OCI-LY1 (cell line): ENCODE measurements around the gene DMAC2L.

Experiments
- H2AFZ ChIP-seq: fragments of 200-600 bp; sonication (generic), shearing (Covaris generic); 2 replicates; pipeline ENCODE4 v1.6.0; 2014; ENCODE audit warnings: antibody characterized with exemption, mild to moderate bottlenecking, low read length
- H3F3A ChIP-seq: fragments of 200-600 bp; sonication (generic), shearing (Covaris generic); 2 replicates; pipeline ENCODE4 v1.6.0; 2014; ENCODE audit warnings: mild to moderate bottlenecking, antibody characterized with exemption, low read length, moderate library complexity; ENCODE audit not compliant: insufficient read depth
- H3K27ac ChIP-seq: fragments of 200-600 bp; sonication (generic); 2 replicates; pipeline ENCODE4 v1.5.1; 2014; ENCODE audit warnings: low read length, mixed run types, mild to moderate bottlenecking, low read depth; ENCODE audit not compliant: poor library complexity, severe bottlenecking
- H3K27me3 ChIP-seq: fragments of 200-600 bp; sonication (generic); 2 replicates; pipeline ENCODE4 v1.6.0; 2014; ENCODE audit warnings: antibody characterized with exemption, mild to moderate bottlenecking, low read length, moderate library complexity; ENCODE audit not compliant: insufficient read depth
- H3K36me3 ChIP-seq: fragments of 200-600 bp; sonication (generic); 2 replicates; pipeline ENCODE4 v1.6.1; 2014; ENCODE audit warnings: mild to moderate bottlenecking, antibody characterized with exemption, low read length, moderate library complexity, mixed read lengths; ENCODE audit not compliant: insufficient read depth
- H3K4me1 ChIP-seq: fragments of 200-600 bp; sonication (generic); 2 replicates; pipeline ENCODE4 v1.5.1; 2014; ENCODE audit warnings: mild to moderate bottlenecking, low read length, moderate library complexity; ENCODE audit not compliant: insufficient read depth, severe bottlenecking
- H3K4me2 ChIP-seq: fragments of 200-600 bp; sonication (generic), shearing (Covaris generic); 2 replicates; pipeline ENCODE4 v1.6.1; 2014; ENCODE audit warnings: low read length
- H3K4me3 ChIP-seq: fragments of 200-600 bp; sonication (generic); 2 replicates; pipeline ENCODE4 v1.5.1; 2014; ENCODE audit warnings: low read length, low read depth, mild to moderate bottlenecking, mixed read lengths; ENCODE audit not compliant: poor library complexity, severe bottlenecking
- H3K79me2 ChIP-seq: fragments of 200-600 bp; shearing (Covaris generic); 2 replicates; pipeline ENCODE4 v1.6.1; 2016; ENCODE audit warnings: mixed run types, low read length, mixed read lengths; ENCODE audit not compliant: insufficient read depth
- H3K9ac ChIP-seq: fragments of 200-600 bp; sonication (generic), shearing (Covaris generic); 2 replicates; pipeline ENCODE4 v1.6.1; 2014; ENCODE audit warnings: mild to moderate bottlenecking, low read length, mixed read lengths
- H3K9me2 ChIP-seq: fragments of 200-600 bp; sonication (generic), shearing (Covaris generic); 2 replicates; pipeline ENCODE4 v1.6.1; 2014; ENCODE audit warnings: low read depth, mild to moderate bottlenecking, low read length, mixed read lengths
- H3K9me3 ChIP-seq: fragments of 200-600 bp; shearing (Covaris generic); 2 replicates; pipeline ENCODE4 v1.6.1; 2014; ENCODE audit warnings: low read length, mixed read lengths
- H4K20me1 ChIP-seq: fragments of 200-600 bp; sonication (generic), shearing (Covaris generic); 2 replicates; pipeline ENCODE4 v1.6.0; 2016; ENCODE audit warnings: mild to moderate bottlenecking, low read length; ENCODE audit not compliant: insufficient read depth
- EZH2 ChIP-seq: fragments of 200-600 bp; sonication (generic), shearing (Covaris generic); IDR thresholded peaks from 2 replicates; pipeline ENCODE4 v1.8.0; 2017; ENCODE audit warnings: borderline replicate concordance, mixed run types, mild to moderate bottlenecking, antibody characterized with exemption, low read length, moderate library complexity, mixed read lengths
- TF ChIP-seq, protein P1 (sequence below): fragments of 200-600 bp; sonication (generic), shearing (Covaris generic); IDR thresholded peaks from 2 replicates; pipeline ENCODE4 v1.5.1; 2017; ENCODE audit warnings: mild to moderate bottlenecking, antibody characterized with exemption, low read length, moderate library complexity, mixed read lengths

The DMAC2L gene

DNA sequence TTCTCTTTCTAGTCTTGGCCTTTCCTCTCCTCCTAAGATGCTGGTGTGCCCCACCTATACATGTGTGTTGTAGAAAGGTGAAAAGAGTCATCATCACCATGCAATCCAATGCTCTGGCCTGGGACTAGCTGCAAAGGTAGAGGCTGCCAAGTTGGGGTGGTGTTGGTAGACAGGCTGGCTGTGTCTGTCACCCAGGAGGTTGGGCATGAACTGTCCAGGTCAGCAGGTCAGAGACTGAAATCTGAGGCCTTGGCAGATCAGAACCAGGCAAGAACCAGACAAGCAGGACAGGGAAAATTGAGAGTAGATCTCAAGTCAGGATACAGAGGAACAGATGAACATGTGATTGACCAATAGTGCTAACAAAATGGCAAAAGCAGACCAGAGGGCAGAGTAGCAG is 26.3 kb upstream of the DMAC2L start:
- Histone ChIP-seq H3K9ac (no peak overlapping the region), H3K36me3 (peaks cover 9% of the 10 kb centered on the region; the same call in 1 of the 2 replicates), H3K9me3 (no peaks in the 10 kb centered on the region), H3K4me2 (no peak overlapping the region), H3K27me3 (no peaks in the 10 kb centered on the region), H2AFZ (no peak overlapping the region), H3F3A (no peaks in the 10 kb centered on the region), H3K4me1 (no peaks in the 10 kb centered on the region), H3K9me2 (no peaks in the 10 kb centered on the region), H3K79me2 (no peaks in the 10 kb centered on the region), H4K20me1 (no peaks in the 10 kb centered on the region), H3K27ac (no peak overlapping the region), H3K4me3 (no peak overlapping the region)
- TF ChIP-seq EZH2 = no peak
- TF ChIP-seq, protein P1, sequence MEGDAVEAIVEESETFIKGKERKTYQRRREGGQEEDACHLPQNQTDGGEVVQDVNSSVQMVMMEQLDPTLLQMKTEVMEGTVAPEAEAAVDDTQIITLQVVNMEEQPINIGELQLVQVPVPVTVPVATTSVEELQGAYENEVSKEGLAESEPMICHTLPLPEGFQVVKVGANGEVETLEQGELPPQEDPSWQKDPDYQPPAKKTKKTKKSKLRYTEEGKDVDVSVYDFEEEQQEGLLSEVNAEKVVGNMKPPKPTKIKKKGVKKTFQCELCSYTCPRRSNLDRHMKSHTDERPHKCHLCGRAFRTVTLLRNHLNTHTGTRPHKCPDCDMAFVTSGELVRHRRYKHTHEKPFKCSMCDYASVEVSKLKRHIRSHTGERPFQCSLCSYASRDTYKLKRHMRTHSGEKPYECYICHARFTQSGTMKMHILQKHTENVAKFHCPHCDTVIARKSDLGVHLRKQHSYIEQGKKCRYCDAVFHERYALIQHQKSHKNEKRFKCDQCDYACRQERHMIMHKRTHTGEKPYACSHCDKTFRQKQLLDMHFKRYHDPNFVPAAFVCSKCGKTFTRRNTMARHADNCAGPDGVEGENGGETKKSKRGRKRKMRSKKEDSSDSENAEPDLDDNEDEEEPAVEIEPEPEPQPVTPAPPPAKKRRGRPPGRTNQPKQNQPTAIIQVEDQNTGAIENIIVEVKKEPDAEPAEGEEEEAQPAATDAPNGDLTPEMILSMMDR = no peak

DNA sequence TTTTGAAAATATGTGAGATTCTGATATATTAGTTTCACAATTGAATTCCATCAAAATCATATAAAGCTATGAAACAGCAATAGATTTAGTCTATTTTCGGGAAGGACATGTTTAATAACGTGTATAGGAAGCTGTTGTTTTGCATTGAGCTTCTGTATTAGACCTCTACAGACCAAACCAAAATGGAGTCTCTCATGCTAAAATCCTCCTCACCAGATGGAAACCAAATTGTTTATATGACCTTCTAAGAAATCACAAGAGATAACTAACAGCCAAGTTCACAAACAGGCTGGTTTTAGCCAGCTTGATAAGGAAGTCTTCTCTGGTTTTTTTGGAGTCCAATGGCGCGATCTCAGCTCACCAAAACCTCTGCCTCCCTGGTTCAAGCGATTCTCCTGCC is 24.0 kb upstream of the DMAC2L start:
- Histone ChIP-seq H3K4me1 (no peaks in the 10 kb centered on the region), H2AFZ (no peak overlapping the region), H3F3A (no peaks in the 10 kb centered on the region), H3K9ac (no peak overlapping the region), H4K20me1 (no peaks in the 10 kb centered on the region), H3K79me2 (no peaks in the 10 kb centered on the region), H3K4me3 (no peak overlapping the region), H3K9me3 (peaks cover 3% of the 10 kb centered on the region; the same call in 1 of the 2 replicates), H3K27me3 (no peaks in the 10 kb centered on the region), H3K9me2 (no peaks in the 10 kb centered on the region), H3K4me2 (no peak overlapping the region), H3K36me3 (peaks cover 20% of the 10 kb centered on the region), H3K27ac (no peak overlapping the region)
- TF ChIP-seq, protein P1 = no peak
- TF ChIP-seq EZH2 = no peak

DNA sequence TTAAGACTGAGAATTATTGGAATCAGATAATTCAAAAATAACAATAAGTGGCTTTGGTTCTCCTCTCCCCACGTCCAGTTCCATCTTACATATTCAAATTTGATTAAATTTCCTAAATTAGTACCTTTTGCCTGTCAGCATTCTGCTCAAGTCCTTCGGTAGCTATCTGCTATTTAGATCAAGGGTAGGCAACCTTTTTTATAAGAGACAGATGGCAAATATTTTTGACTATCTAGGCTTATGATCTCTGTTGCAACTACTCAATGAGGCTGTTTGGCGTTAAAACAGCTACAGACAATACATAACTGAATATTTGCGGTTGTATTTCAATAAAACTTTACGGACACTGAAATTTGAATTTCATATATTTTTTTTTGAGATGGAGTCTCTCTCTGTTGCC is 21.8 kb upstream of the DMAC2L start:
- Histone ChIP-seq H3K9me3 (peaks cover 3% of the 10 kb centered on the region; the same call in 1 of the 2 replicates), H2AFZ (no peak overlapping the region), H3K4me3 (no peak overlapping the region), H3K27me3 (no peaks in the 10 kb centered on the region), H3K4me2 (no peak overlapping the region), H4K20me1 (no peaks in the 10 kb centered on the region), H3K79me2 (no peaks in the 10 kb centered on the region), H3F3A (no peaks in the 10 kb centered on the region), H3K9ac (no peak overlapping the region), H3K27ac (no peak overlapping the region), H3K9me2 (no peaks in the 10 kb centered on the region), H3K4me1 (no peaks in the 10 kb centered on the region), H3K36me3 (peaks cover 28% of the 10 kb centered on the region)
- no peak for TF ChIP-seq EZH2
- TF ChIP-seq, protein P1 = no peak
